NCI-H146 treated with DMSO at 0.1 percent for 48 hours (cell line): ENCODE measurements around the gene OR1F1.
A peak's percentile ranks its signal among the peaks of the same experiment; 100 is the strongest.
"Not testable (repeated sequence)": the region's sequence is repeated elsewhere in the genome, so short reads cannot be mapped to it uniquely, and the experiment has no call there.

ENCODE experiments used
- DNase-seq: peaks from one replicate; lab custom pipeline; 2025; ENCODE audit not compliant: unreplicated experiment; lab: John Stamatoyannopoulos, UW

OR1F1 gene

GRCh38 chr16:3197694-3198333 lies 9.8 kb downstream of the OR1F1 start:
- DNase-seq: not testable (repeated sequence)

GRCh38 chr16:3198334-3199072 lies 10.5 kb downstream of the OR1F1 start:
- DNase-seq: no peak

- DNase-seq: no peak
These were observed 15.0 kb downstream of the OR1F1 start for GRCh38 chr16:3202903-3203539.

GRCh38 chr16:3205939-3206338 lies 17.9 kb downstream of the OR1F1 start:
- not testable (repeated sequence) for DNase-seq

- DNase-seq: no peak
These were observed 19.3 kb downstream of the OR1F1 start for GRCh38 chr16:3207086-3207953.

- no peak for DNase-seq
These were observed 24.0 kb downstream of the OR1F1 start for GRCh38 chr16:3212006-3212405.

- no peak for DNase-seq
These were observed 24.6 kb downstream of the OR1F1 start for GRCh38 chr16:3212567-3212966.

GRCh38 chr16:3214904-3215600 lies 27.0 kb downstream of the OR1F1 start:
- no peak for DNase-seq

- no peak for DNase-seq
These were observed 27.7 kb downstream of the OR1F1 start for GRCh38 chr16:3215601-3216262.

- no peak for DNase-seq
These were observed 28.2 kb downstream of the OR1F1 start for GRCh38 chr16:3216263-3216640.

GRCh38 chr16:3220839-3221238 lies 32.8 kb downstream of the OR1F1 start:
- no peak for DNase-seq

- DNase-seq: no peak
These were observed 36.0 kb downstream of the OR1F1 start for GRCh38 chr16:3223913-3224515.

- no peak for DNase-seq
These were observed 46.5 kb downstream of the OR1F1 start for GRCh38 chr16:3234543-3234856.

GRCh38 chr16:3234857-3235561 lies 47.0 kb downstream of the OR1F1 start, which contains the start of gene ZNF200:
TSS of gene ZNF200 (minus strand) at chr16:3235158. CDS start at chr16:3233755, 1,403 bp downstream.
- peak; percentile 88 for DNase-seq

- no peak for DNase-seq
These were observed 48.1 kb downstream of the OR1F1 start for GRCh38 chr16:3235856-3236669.

- no peak for DNase-seq
These were observed 53.8 kb downstream of the OR1F1 start for GRCh38 chr16:3241761-3242160.

- DNase-seq: no peak
These were observed 54.7 kb downstream of the OR1F1 start for GRCh38 chr16:3242709-3243108.

- no peak for DNase-seq
These were observed 55.9 kb downstream of the OR1F1 start for GRCh38 chr16:3243882-3244281.
